ENCODE measurements around the gene CRPPA. TPM values are rescaled to one million over a fixed set of nuclear protein-coding genes. Genes with fewer than 3 reads are reported as not detected.
"Not testable (repeated sequence)": the region's sequence is repeated elsewhere in the genome, so short reads cannot be mapped to it uniquely, and the experiment has no call there.

CRPPA gene
- total and polyA plus RNA-seq, 4 donors: 4.4 to 10.4 (median 6.3) TPM

DNA sequence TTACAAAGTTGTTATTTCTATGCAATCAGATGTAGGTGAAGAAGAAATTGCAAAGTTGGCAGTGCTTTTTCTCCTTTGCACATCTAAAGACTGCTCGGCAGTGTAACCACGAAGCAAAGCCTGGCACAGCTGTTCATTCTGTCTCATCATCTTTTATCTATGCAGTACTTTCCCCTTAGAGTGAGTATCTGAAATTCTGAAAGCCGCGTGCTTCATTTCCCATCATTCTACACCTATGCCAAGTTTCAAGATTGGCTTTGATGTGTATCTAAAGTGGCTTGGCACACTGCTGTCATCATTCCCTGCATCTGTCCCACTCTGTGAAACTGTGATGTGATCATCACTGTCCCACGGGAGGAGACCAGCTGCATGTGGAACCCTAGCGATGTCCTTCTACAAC is 29.0 kb upstream of the CRPPA start:
- H3K27ac ChIP-seq (ENCODE audit: low read depth, low read length): no peak overlapping the region
- DNase-seq (ENCODE audit: low read depth in 4 of 6, low spot score in 6 of 6): peak in 2 of 6 donors; percentile 21 to 53
- no peak overlapping the region for H3K4me3 ChIP-seq (ENCODE audit: low read depth, low read length)
- no peaks in the 10 kb centered on the region for H3K9me3 ChIP-seq (ENCODE audit: control insufficient read depth, insufficient read depth, low read length)
- no peaks in the 10 kb centered on the region for H3K4me1 ChIP-seq (ENCODE audit: control insufficient read depth, insufficient read depth, low read length)
- no peaks in the 10 kb centered on the region for H3K27me3 ChIP-seq (ENCODE audit: control insufficient read depth, insufficient read depth, low read length)
- 92% methylated on average over 2 of the region's 6 CpGs for WGBS (ENCODE audit: insufficient coverage)
- H3K36me3 ChIP-seq (ENCODE audit: control insufficient read depth, insufficient read depth, low read length): no peaks in the 10 kb centered on the region

DNA sequence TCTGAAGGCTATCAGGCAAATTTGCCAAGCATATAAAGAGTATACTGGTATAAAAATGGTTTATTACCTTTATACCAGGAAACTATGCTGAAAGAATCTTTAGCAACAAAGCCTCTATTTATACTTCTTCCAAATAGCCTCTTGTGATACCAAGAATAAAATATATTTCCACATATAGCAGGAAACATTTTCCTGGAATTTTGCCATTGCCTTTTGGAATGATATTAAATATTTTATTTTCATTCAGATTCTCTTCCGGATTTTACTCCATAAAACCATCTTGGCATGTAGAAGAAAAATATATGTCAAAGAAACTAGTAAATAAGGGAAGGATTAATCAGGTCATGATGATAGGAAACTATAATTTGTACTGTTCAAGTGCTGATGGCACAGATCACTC is 26.5 kb upstream of the CRPPA start:
- H3K4me1 ChIP-seq (ENCODE audit: control insufficient read depth, insufficient read depth, low read length): no peaks in the 10 kb centered on the region
- no peaks in the 10 kb centered on the region for H3K36me3 ChIP-seq (ENCODE audit: control insufficient read depth, insufficient read depth, low read length)
- no peaks in the 10 kb centered on the region for H3K27me3 ChIP-seq (ENCODE audit: control insufficient read depth, insufficient read depth, low read length)
- DNase-seq (ENCODE audit: low read depth in 4 of 6, low spot score in 6 of 6): no peak
- H3K9me3 ChIP-seq (ENCODE audit: control insufficient read depth, insufficient read depth, low read length): no peaks in the 10 kb centered on the region
- peak overlapping the region; percentile 26 for H3K27ac ChIP-seq (ENCODE audit: low read depth, low read length)
- WGBS (ENCODE audit: insufficient coverage): no CpG with 5 or more reads among the region's 1 CpG
- no peak overlapping the region for H3K4me3 ChIP-seq (ENCODE audit: low read depth, low read length)

GRCh38 chr7:16446508-16446907 is 25.2 kb upstream of the CRPPA start:
- H3K27ac ChIP-seq (ENCODE audit: low read depth, low read length): no peak overlapping the region
- H3K4me3 ChIP-seq (ENCODE audit: low read depth, low read length): no peak overlapping the region
- no CpG with 5 or more reads among the region's 1 CpG for WGBS (ENCODE audit: insufficient coverage)
- H3K36me3 ChIP-seq (ENCODE audit: control insufficient read depth, insufficient read depth, low read length): no peaks in the 10 kb centered on the region
- no peaks in the 10 kb centered on the region for H3K27me3 ChIP-seq (ENCODE audit: control insufficient read depth, insufficient read depth, low read length)
- H3K9me3 ChIP-seq (ENCODE audit: control insufficient read depth, insufficient read depth, low read length): no peaks in the 10 kb centered on the region
- no peak for DNase-seq (ENCODE audit: low read depth in 4 of 6, low spot score in 6 of 6)
- H3K4me1 ChIP-seq (ENCODE audit: control insufficient read depth, insufficient read depth, low read length): no peaks in the 10 kb centered on the region

DNA sequence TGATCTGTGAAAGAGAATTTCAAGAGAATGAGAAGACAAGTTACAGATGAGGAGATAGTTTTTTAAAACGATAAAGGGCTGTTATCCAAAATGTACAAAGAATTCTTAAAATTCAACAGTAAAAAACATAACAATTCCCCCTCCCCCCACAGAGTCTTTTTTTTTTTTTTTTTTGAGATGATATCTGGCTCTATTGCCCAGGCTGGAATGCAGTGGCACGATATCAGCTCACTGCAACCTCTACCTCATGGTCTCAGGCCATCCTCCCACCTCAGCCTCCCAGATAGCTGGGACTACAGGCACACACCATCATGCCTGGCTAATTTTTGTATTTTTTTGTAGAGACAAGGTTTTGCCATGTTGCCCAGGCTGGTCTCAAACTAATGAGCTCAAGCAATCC is 22.5 kb upstream of the CRPPA start:
- not testable (repeated sequence) for DNase-seq (ENCODE audit: low read depth in 4 of 6, low spot score in 6 of 6); H3K4me1 ChIP-seq (ENCODE audit: control insufficient read depth, insufficient read depth, low read length); H3K36me3 ChIP-seq (ENCODE audit: control insufficient read depth, insufficient read depth, low read length); H3K4me3 ChIP-seq (ENCODE audit: low read depth, low read length); H3K9me3 ChIP-seq (ENCODE audit: control insufficient read depth, insufficient read depth, low read length); H3K27ac ChIP-seq (ENCODE audit: low read depth, low read length); H3K27me3 ChIP-seq (ENCODE audit: control insufficient read depth, insufficient read depth, low read length)
- WGBS (ENCODE audit: insufficient coverage): no CpG with 5 or more reads among the region's 2 CpGs

- H3K27me3 ChIP-seq (ENCODE audit: control insufficient read depth, insufficient read depth, low read length): no peaks in the 10 kb centered on the region
- H3K36me3 ChIP-seq (ENCODE audit: control insufficient read depth, insufficient read depth, low read length): no peaks in the 10 kb centered on the region
- no peak overlapping the region for H3K27ac ChIP-seq (ENCODE audit: low read depth, low read length)
- no peak overlapping the region for H3K4me3 ChIP-seq (ENCODE audit: low read depth, low read length)
- no peaks in the 10 kb centered on the region for H3K4me1 ChIP-seq (ENCODE audit: control insufficient read depth, insufficient read depth, low read length)
- H3K9me3 ChIP-seq (ENCODE audit: control insufficient read depth, insufficient read depth, low read length): no peaks in the 10 kb centered on the region
- DNase-seq (ENCODE audit: low read depth in 4 of 6, low spot score in 6 of 6): no peak
These were observed 17.6 kb upstream of the CRPPA start for GRCh38 chr7:16438988-16439387.

- no peak overlapping the region for H3K27ac ChIP-seq (ENCODE audit: low read depth, low read length)
- no CpG with 5 or more reads among the region's 2 CpGs for WGBS (ENCODE audit: insufficient coverage)
- H3K36me3 ChIP-seq (ENCODE audit: control insufficient read depth, insufficient read depth, low read length): no peaks in the 10 kb centered on the region
- no peak overlapping the region for H3K4me3 ChIP-seq (ENCODE audit: low read depth, low read length)
- no peaks in the 10 kb centered on the region for H3K9me3 ChIP-seq (ENCODE audit: control insufficient read depth, insufficient read depth, low read length)
- no peaks in the 10 kb centered on the region for H3K27me3 ChIP-seq (ENCODE audit: control insufficient read depth, insufficient read depth, low read length)
- no peaks in the 10 kb centered on the region for H3K4me1 ChIP-seq (ENCODE audit: control insufficient read depth, insufficient read depth, low read length)
- DNase-seq (ENCODE audit: low read depth in 4 of 6, low spot score in 6 of 6): no peak
These were observed 15.0 kb upstream of the CRPPA start for GRCh38 chr7:16436306-16436705.

DNA sequence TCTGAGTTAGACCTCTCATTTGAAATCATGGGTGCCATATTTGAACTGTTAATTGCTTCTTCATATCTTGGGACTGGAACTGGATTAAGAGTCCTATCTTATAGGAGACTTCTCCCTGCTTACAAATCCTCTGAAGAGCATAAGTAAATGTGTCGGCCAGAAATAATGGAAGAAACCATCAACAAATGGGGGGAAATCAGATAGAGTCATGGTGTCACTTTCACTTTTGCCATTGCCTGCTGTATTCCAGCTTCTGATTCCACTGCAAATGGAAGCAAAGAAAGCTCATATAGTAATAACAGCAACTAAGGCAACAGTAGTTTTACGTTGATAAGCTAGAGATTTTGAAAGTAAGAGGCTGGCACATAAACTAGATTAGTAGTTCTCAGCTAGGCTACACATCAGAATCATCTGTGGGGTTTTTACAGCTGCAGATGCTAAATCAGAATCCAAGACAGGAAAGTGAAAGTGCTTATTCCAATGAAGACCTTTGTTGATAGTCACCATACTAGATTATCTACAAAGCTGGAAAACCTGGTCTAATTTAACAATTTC is 12.3 kb upstream of the CRPPA start:
- WGBS (ENCODE audit: insufficient coverage): no CpG with 5 or more reads among the region's 2 CpGs
- Histone ChIP-seq H3K27ac (ENCODE audit: low read depth, low read length) (no peak overlapping the region), H3K36me3 (ENCODE audit: control insufficient read depth, insufficient read depth, low read length) (no peaks in the 10 kb centered on the region), H3K4me3 (ENCODE audit: low read depth, low read length) (no peak overlapping the region), H3K4me1 (ENCODE audit: control insufficient read depth, insufficient read depth, low read length) (no peaks in the 10 kb centered on the region), H3K27me3 (ENCODE audit: control insufficient read depth, insufficient read depth, low read length) (no peaks in the 10 kb centered on the region), H3K9me3 (ENCODE audit: control insufficient read depth, insufficient read depth, low read length) (no peaks in the 10 kb centered on the region)
- no peak for DNase-seq (ENCODE audit: low read depth in 4 of 6, low spot score in 6 of 6)

DNA sequence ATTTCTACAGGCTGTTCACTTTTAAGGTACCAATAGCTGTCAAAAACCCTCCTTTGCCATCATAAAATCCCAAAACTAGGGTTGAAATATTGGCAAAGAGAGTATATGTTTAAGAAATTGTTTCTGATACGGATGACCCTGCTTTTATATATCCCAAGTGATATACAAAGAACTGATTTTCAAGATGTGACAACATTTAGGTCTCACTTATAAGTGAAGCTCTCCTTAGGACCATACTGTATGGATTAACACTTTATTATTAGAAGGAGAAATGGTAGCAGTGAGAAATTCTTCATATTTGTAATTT is 11.0 kb upstream of the CRPPA start:
- H3K36me3 ChIP-seq (ENCODE audit: control insufficient read depth, insufficient read depth, low read length): no peaks in the 10 kb centered on the region
- no peaks in the 10 kb centered on the region for H3K27me3 ChIP-seq (ENCODE audit: control insufficient read depth, insufficient read depth, low read length)
- DNase-seq (ENCODE audit: low read depth in 4 of 6, low spot score in 6 of 6): no peak
- no CpG with 5 or more reads among the region's 1 CpG for WGBS (ENCODE audit: insufficient coverage)
- no peak overlapping the region for H3K4me3 ChIP-seq (ENCODE audit: low read depth, low read length)
- H3K27ac ChIP-seq (ENCODE audit: low read depth, low read length): no peak overlapping the region
- H3K9me3 ChIP-seq (ENCODE audit: control insufficient read depth, insufficient read depth, low read length): no peaks in the 10 kb centered on the region
- H3K4me1 ChIP-seq (ENCODE audit: control insufficient read depth, insufficient read depth, low read length): no peaks in the 10 kb centered on the region

DNA sequence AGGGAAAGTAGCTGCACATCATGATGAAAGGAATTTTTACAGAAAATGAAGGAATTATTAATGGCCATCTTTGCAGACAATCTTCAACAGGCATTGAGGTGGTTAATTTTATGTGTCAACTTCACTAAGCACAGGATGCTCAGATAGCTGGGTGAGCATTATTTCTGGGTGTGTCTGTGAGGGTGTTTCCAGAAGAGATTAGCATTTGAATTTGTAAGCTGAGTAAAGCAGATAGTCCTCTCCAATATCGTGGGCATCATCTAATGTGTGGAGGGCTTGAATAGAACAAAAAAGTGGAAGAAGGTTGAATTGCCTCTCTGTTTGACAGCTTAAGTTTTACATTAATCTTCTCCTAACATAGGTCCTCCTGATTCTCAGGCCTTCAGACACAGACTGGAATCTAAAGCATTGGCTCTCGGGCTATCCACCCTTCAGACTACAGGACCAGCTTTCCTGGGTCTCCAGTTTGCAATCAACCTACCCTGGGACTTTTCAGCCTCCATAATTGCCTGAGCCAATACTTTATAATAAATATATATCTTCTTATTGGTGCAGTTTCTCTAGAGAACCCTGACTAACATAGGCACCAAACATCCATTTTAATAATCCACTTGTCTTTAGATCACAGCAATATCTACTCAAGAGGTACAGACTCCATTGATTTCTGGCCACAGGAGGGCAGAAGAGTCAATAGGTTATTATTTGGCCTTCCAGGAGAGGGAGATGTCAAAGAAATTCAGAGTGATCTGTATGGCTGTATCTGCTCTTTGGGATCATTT is 10.5 kb upstream of the CRPPA start:
- WGBS (ENCODE audit: insufficient coverage): no CpG with 5 or more reads among the region's 2 CpGs
- Histone ChIP-seq H3K4me3 (ENCODE audit: low read depth, low read length) (no peak overlapping the region), H3K27ac (ENCODE audit: low read depth, low read length) (no peak overlapping the region), H3K4me1 (ENCODE audit: control insufficient read depth, insufficient read depth, low read length) (no peaks in the 10 kb centered on the region), H3K9me3 (ENCODE audit: control insufficient read depth, insufficient read depth, low read length) (no peaks in the 10 kb centered on the region), H3K27me3 (ENCODE audit: control insufficient read depth, insufficient read depth, low read length) (no peaks in the 10 kb centered on the region), H3K36me3 (ENCODE audit: control insufficient read depth, insufficient read depth, low read length) (no peaks in the 10 kb centered on the region)
- DNase-seq (ENCODE audit: low read depth in 4 of 6, low spot score in 6 of 6): peak in 1 of 6 donors; percentile 27

DNA sequence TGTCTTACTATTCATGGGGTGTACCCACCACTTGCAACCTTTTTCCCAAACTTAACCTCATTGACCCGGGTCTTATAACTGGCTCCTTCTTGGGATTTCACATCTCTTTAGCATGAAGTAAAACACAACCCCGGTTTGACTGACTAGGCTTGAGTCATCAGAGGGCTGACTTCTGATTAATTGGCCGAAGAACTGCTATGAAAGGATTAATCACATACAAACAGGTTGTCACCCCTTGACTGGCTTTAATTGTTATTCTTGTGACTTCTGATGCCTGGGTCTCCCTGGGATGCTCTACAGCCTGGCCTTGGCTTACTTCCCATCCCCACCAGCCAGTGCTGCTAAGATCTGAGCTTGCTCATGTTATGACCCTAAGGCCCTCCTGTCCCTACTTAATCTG is 8.8 kb upstream of the CRPPA start:
- no peaks in the 10 kb centered on the region for H3K4me1 ChIP-seq (ENCODE audit: control insufficient read depth, insufficient read depth, low read length)
- WGBS (ENCODE audit: insufficient coverage): 67% methylated on average over 2 of the region's 3 CpGs
- H3K27me3 ChIP-seq (ENCODE audit: control insufficient read depth, insufficient read depth, low read length): no peaks in the 10 kb centered on the region
- H3K9me3 ChIP-seq (ENCODE audit: control insufficient read depth, insufficient read depth, low read length): no peaks in the 10 kb centered on the region
- no peaks in the 10 kb centered on the region for H3K36me3 ChIP-seq (ENCODE audit: control insufficient read depth, insufficient read depth, low read length)
- H3K4me3 ChIP-seq (ENCODE audit: low read depth, low read length): no peak overlapping the region
- H3K27ac ChIP-seq (ENCODE audit: low read depth, low read length): no peak overlapping the region
- no peak for DNase-seq (ENCODE audit: low read depth in 4 of 6, low spot score in 6 of 6)
